GM11168 (cell line): Measurements from ENCODE around the gene CACUL1.
"Not testable (repeated sequence)": the region's sequence is repeated elsewhere in the genome, so short reads cannot be mapped to it uniquely, and the experiment has no call there.

ENCODE experiments used
- in situ Hi-C: fragments of 300-500 bp; cut with MboI; formaldehyde crosslinking; loops from one replicate; pipeline ENCODE4 v1.12.0; 2022; ENCODE audit warnings: low sequenced_read_pairs; ENCODE audit not compliant: unreplicated experiment

CACUL1 gene

GRCh38 chr10:118701529-118702323 is 53.0 kb downstream of the CACUL1 start:
- in situ Hi-C loops = no loop called here

- in situ Hi-C loops = no loop called here
Observed at GRCh38 chr10:118698421-118698820, 56.3 kb downstream of the CACUL1 start.

GRCh38 chr10:118694848-118695247 is 59.9 kb downstream of the CACUL1 start:
- in situ Hi-C loops = no loop called here

GRCh38 chr10:118692872-118693271 is 61.9 kb downstream of the CACUL1 start:
- in situ Hi-C loops = no loop called here

- in situ Hi-C loops = no loop called here
Observed at GRCh38 chr10:118689070-118689858, 65.5 kb downstream of the CACUL1 start.

GRCh38 chr10:118687472-118687871 is 67.3 kb downstream of the CACUL1 start:
- in situ Hi-C loops = no loop called here

- in situ Hi-C loops = no loop called here
Observed at GRCh38 chr10:118682533-118682932, 72.2 kb downstream of the CACUL1 start.

GRCh38 chr10:118680197-118680596 is 74.6 kb downstream of the CACUL1 start:
- in situ Hi-C loops = no loop called here

- in situ Hi-C loops = no loop called here
Observed at GRCh38 chr10:118674226-118674919, 80.4 kb downstream of the CACUL1 start.

GRCh38 chr10:118672766-118673715 is 81.7 kb downstream of the CACUL1 start:
- in situ Hi-C loops = no loop called here

GRCh38 chr10:118672153-118672552 is 82.6 kb downstream of the CACUL1 start:
- in situ Hi-C loops = no loop called here

- in situ Hi-C loops = not testable (repeated sequence)
Observed at GRCh38 chr10:118671221-118671620, 83.5 kb downstream of the CACUL1 start.

GRCh38 chr10:118670472-118671124 is 84.2 kb downstream of the CACUL1 start:
- in situ Hi-C loops = no loop called here

GRCh38 chr10:118669835-118670234 is 84.9 kb downstream of the CACUL1 start:
- in situ Hi-C loops = no loop called here

GRCh38 chr10:118669020-118669791 is 85.6 kb downstream of the CACUL1 start:
- in situ Hi-C loops = no loop called here

GRCh38 chr10:118668228-118668952 is 86.4 kb downstream of the CACUL1 start:
- in situ Hi-C loops = no loop called here

GRCh38 chr10:118667732-118668131 is 87.0 kb downstream of the CACUL1 start:
- in situ Hi-C loops = no loop called here

- in situ Hi-C loops = no loop called here
Observed at GRCh38 chr10:118666350-118666749, 88.4 kb downstream of the CACUL1 start.
